ENCODE data around the gene SLC1A1.

The SLC1A1 gene

GRCh38 chr9:4515958-4516375 is 25.7 kb downstream of the SLC1A1 start:
- Histone ChIP-seq H3K4me3 (ENCODE audit: low read depth, low read length, poor library complexity, severe bottlenecking) (no peak overlapping the region), H3K36me3 (ENCODE audit: insufficient read depth, low read length) (no peaks in the 10 kb centered on the region), H3K4me1 (ENCODE audit: insufficient read depth, low read length, severe bottlenecking) (no peaks in the 10 kb centered on the region), H3K9me2 (ENCODE audit: low read depth, low read length) (no peaks in the 10 kb centered on the region), H4K20me1 (ENCODE audit: insufficient read depth, low read length) (no peaks in the 10 kb centered on the region), H3F3A (ENCODE audit: insufficient read depth, low read length) (no peaks in the 10 kb centered on the region), H2AFZ (ENCODE audit: low read length) (no peak overlapping the region), H3K9ac (ENCODE audit: low read length) (no peak overlapping the region), H3K79me2 (ENCODE audit: insufficient read depth, low read length) (no peaks in the 10 kb centered on the region), H3K27ac (ENCODE audit: low read depth, low read length, poor library complexity, severe bottlenecking) (no peak overlapping the region), H3K4me2 (ENCODE audit: low read length) (no peak overlapping the region), H3K27me3 (ENCODE audit: insufficient read depth, low read length) (no peaks in the 10 kb centered on the region), H3K9me3 (ENCODE audit: low read length) (no peaks in the 10 kb centered on the region)
- TF ChIP-seq EZH2 (IDR thresholded peaks at IDR 0.05; ENCODE audit: borderline replicate concordance, low read length) (no peak), CTCF (IDR thresholded peaks at IDR 0.05; ENCODE audit: low read length) (no peak)

DNA sequence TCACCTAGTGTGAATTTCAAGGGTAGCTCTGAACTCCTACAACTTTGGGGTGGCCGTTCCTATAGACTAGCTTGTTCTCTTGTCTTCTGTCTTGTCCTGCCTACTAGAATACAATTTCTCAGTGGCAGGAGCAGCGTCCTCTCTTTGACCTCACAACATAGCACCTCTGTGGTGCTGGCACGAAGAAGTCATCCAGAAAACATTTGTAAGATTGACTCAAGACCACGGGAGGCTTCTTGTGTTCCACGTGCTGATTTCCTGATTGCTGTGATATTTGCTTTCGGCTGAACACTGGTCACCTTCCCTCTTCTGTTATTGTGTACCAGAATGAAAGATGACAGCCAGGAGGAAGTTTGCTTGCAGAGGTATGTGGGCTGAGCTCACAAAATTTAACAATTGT is 27.0 kb downstream of the SLC1A1 start:
- TF ChIP-seq EZH2 (IDR thresholded peaks at IDR 0.05; ENCODE audit: borderline replicate concordance, low read length) = no peak
- no peak for TF ChIP-seq CTCF (IDR thresholded peaks at IDR 0.05; ENCODE audit: low read length)
- H3K27ac ChIP-seq (ENCODE audit: low read depth, low read length, poor library complexity, severe bottlenecking) = no peak overlapping the region
- no peaks in the 10 kb centered on the region for H3K4me1 ChIP-seq (ENCODE audit: insufficient read depth, low read length, severe bottlenecking)
- no peaks in the 10 kb centered on the region for H3K9me3 ChIP-seq (ENCODE audit: low read length)
- H3K27me3 ChIP-seq (ENCODE audit: insufficient read depth, low read length) = no peaks in the 10 kb centered on the region
- H3K4me2 ChIP-seq (ENCODE audit: low read length) = no peak overlapping the region
- H2AFZ ChIP-seq (ENCODE audit: low read length) = no peak overlapping the region
- H3K4me3 ChIP-seq (ENCODE audit: low read depth, low read length, poor library complexity, severe bottlenecking) = no peak overlapping the region
- H3K9me2 ChIP-seq (ENCODE audit: low read depth, low read length) = no peaks in the 10 kb centered on the region
- H3F3A ChIP-seq (ENCODE audit: insufficient read depth, low read length) = no peaks in the 10 kb centered on the region
- H3K9ac ChIP-seq (ENCODE audit: low read length) = no peak overlapping the region
- no peaks in the 10 kb centered on the region for H3K79me2 ChIP-seq (ENCODE audit: insufficient read depth, low read length)
- no peaks in the 10 kb centered on the region for H4K20me1 ChIP-seq (ENCODE audit: insufficient read depth, low read length)
- no peaks in the 10 kb centered on the region for H3K36me3 ChIP-seq (ENCODE audit: insufficient read depth, low read length)

- Histone ChIP-seq H3K4me3 (ENCODE audit: low read depth, low read length, poor library complexity, severe bottlenecking) (no peak overlapping the region), H3K4me1 (ENCODE audit: insufficient read depth, low read length, severe bottlenecking) (no peaks in the 10 kb centered on the region), H3K27ac (ENCODE audit: low read depth, low read length, poor library complexity, severe bottlenecking) (no peak overlapping the region), H3K79me2 (ENCODE audit: insufficient read depth, low read length) (no peaks in the 10 kb centered on the region), H2AFZ (ENCODE audit: low read length) (no peak overlapping the region), H3K9me3 (ENCODE audit: low read length) (no peaks in the 10 kb centered on the region), H3K36me3 (ENCODE audit: insufficient read depth, low read length) (no peaks in the 10 kb centered on the region), H3K4me2 (ENCODE audit: low read length) (no peak overlapping the region), H3K27me3 (ENCODE audit: insufficient read depth, low read length) (no peaks in the 10 kb centered on the region), H3K9me2 (ENCODE audit: low read depth, low read length) (no peaks in the 10 kb centered on the region), H3F3A (ENCODE audit: insufficient read depth, low read length) (no peaks in the 10 kb centered on the region), H4K20me1 (ENCODE audit: insufficient read depth, low read length) (no peaks in the 10 kb centered on the region), H3K9ac (ENCODE audit: low read length) (no peak overlapping the region)
- no peak for TF ChIP-seq EZH2 (IDR thresholded peaks at IDR 0.05; ENCODE audit: borderline replicate concordance, low read length)
- no peak for TF ChIP-seq CTCF (IDR thresholded peaks at IDR 0.05; ENCODE audit: low read length)
Observed at GRCh38 chr9:4519604-4520003, 29.3 kb downstream of the SLC1A1 start.

Measured in OCI-LY1 (cell line).